Keratinocyte (primary cell): Measurements from ENCODE around the gene NMT1. TPM values are rescaled to one million over a fixed set of nuclear protein-coding genes. Genes with fewer than 3 reads are reported as not detected.

ENCODE experiments used
- DNase-seq: peaks from one replicate; pipeline ENCODE4 v3.0.0-alpha.2; 2011; ENCODE audit warnings: low read depth, missing footprints, low spot score
- FAIRE-seq: peaks from 2 replicates; lab custom pipeline; 2011; peaks lifted over from hg19 to GRCh38; lab: Jason Lieb, UNC
- H2AFZ ChIP-seq: 2 replicates; pipeline ENCODE4 v1.6.0; 2012; ENCODE audit warnings: low read length, control low read depth, inconsistent platforms; ENCODE audit not compliant: control insufficient read depth
- H3K27ac ChIP-seq: 2 replicates; pipeline ENCODE4 v1.5.1; 2011; ENCODE audit warnings: low read length; ENCODE audit not compliant: control insufficient read depth, insufficient read depth
- H3K27me3 ChIP-seq: 3 replicates; pipeline ENCODE4 v1.6.0; 2011; ENCODE audit warnings: low read length; ENCODE audit not compliant: control insufficient read depth, insufficient read depth; ENCODE audit errors: extremely low read depth
- H3K36me3 ChIP-seq, 2 experiments: 2 replicates in 1 of 2; 3 replicates in 1 of 2; pipeline ENCODE4 v1.5.1; 2011; ENCODE audit warnings: low read length in 2 of 2, mild to moderate bottlenecking in 1 of 2; ENCODE audit not compliant: control insufficient read depth in 2 of 2, insufficient read depth in 2 of 2; ENCODE audit errors: extremely low read depth in 1 of 2
- H3K4me1 ChIP-seq: 3 replicates; pipeline ENCODE4 v1.5.1; 2011; ENCODE audit warnings: low read length; ENCODE audit not compliant: control insufficient read depth, insufficient read depth; ENCODE audit errors: extremely low read depth
- H3K4me2 ChIP-seq: 3 replicates; pipeline ENCODE4 v1.6.0; 2011; ENCODE audit warnings: low read depth, low read length; ENCODE audit not compliant: control insufficient read depth, insufficient read depth; ENCODE audit errors: extremely low read depth
- H3K4me3 ChIP-seq, 3 experiments: fragments of 200-600 bp in 1 of 3; sonication (generic) in 1 of 3; 2 replicates in 2 of 3; 3 replicates in 1 of 3; pipeline ENCODE4 v1.5.1; 2011 to 2016; ENCODE audit warnings: low read length in 3 of 3, mild to moderate bottlenecking in 3 of 3, control low read depth in 2 of 3, inconsistent platforms in 1 of 3, low read depth in 1 of 3, mixed read lengths in 1 of 3, mixed run types in 1 of 3, moderate library complexity in 1 of 3; ENCODE audit not compliant: control insufficient read depth in 2 of 3, insufficient read depth in 2 of 3; ENCODE audit errors: extremely low read depth in 1 of 3
- H3K79me2 ChIP-seq: 2 replicates; pipeline ENCODE4 v1.6.0; 2012; ENCODE audit warnings: low read length; ENCODE audit not compliant: control insufficient read depth, insufficient read depth
- H3K9ac ChIP-seq: 3 replicates; pipeline ENCODE4 v1.6.0; 2011; ENCODE audit warnings: low read length; ENCODE audit not compliant: control insufficient read depth, insufficient read depth; ENCODE audit errors: extremely low read depth
- H3K9me1 ChIP-seq: 3 replicates; pipeline ENCODE4 v1.6.0; 2011; ENCODE audit warnings: low read length; ENCODE audit not compliant: control insufficient read depth, insufficient read depth; ENCODE audit errors: extremely low read depth
- H3K9me3 ChIP-seq: 2 replicates; pipeline ENCODE4 v1.5.1; 2012; ENCODE audit warnings: low read depth, low read length; ENCODE audit not compliant: control insufficient read depth
- H4K20me1 ChIP-seq: 3 replicates; pipeline ENCODE4 v1.6.0; 2011; ENCODE audit warnings: low read length; ENCODE audit not compliant: control insufficient read depth, insufficient read depth; ENCODE audit errors: extremely low read depth
- EZH2 ChIP-seq: IDR thresholded peaks from one replicate; pipeline ENCODE4 v1.6.1; 2012; ENCODE audit warnings: inconsistent platforms, mild to moderate bottlenecking, low read length, moderate library complexity
- dilution Hi-C: fragments of 300-500 bp; cut with MboI; formaldehyde crosslinking; loops from one replicate; pipeline ENCODE4 v1.7.0; 2020; ENCODE audit warnings: low sequenced_read_pairs; ENCODE audit not compliant: extremely low pct_ligation_motif_present
- polyA plus RNA-seq, 5 experiments: library from polyadenylated mRNA; depleted of rRNA in 3 of 5; stranded (reverse) in 3 of 5; stranded (forward) in 1 of 5; unstranded in 1 of 5; fragments of >200 nt; gene quantifications; 1 replicate in 1 of 5; 2 replicates in 3 of 5; 3 replicates in 1 of 5; pipeline versions ENCODE4 v1.2.1 to v1.2.3, GENCODE V29; 2011 to 2012; ENCODE audit warnings: missing spikeins in 2 of 5, low read depth in 1 of 5, low replicate concordance in 1 of 5
- TF ChIP-seq, protein P1 (sequence below), 3 experiments: IDR thresholded peaks in 1 of 3; conservative IDR thresholded peaks in 1 of 3; optimal IDR thresholded peaks in 1 of 3; 2 replicates in 2 of 3; 3 replicates in 1 of 3; pipeline versions ENCODE3 to v1.5.1; 2011; ENCODE audit warnings: low read length in 3 of 3, mild to moderate bottlenecking in 3 of 3, moderate library complexity in 2 of 3, control low read depth in 1 of 3, inconsistent platforms in 1 of 3; ENCODE audit not compliant: insufficient read depth in 2 of 3; ENCODE audit errors: extremely low read depth in 1 of 3

The NMT1 gene
- polyA plus RNA-seq, 1 donor (not counting 4 experiments of a cell fraction or from before 2014, with no cell fraction given), result 101 TPM

GRCh38 chr17:45070809-45071208 lies 9.7 kb downstream of the NMT1 start:
- Histone ChIP-seq H3K79me2 (peaks cover 84% of the 10 kb centered on the region), H3K4me1 (peaks cover 11% of the 10 kb centered on the region), H3K4me2 (peak overlapping the region; percentile 36), H3K27me3 (no peaks in the 10 kb centered on the region), H2AFZ (no peak overlapping the region), H3K36me3 (peaks cover 6 to 7% of the 10 kb centered on the region in 2 experiments), H3K27ac (peak overlapping the region; percentile 47), H3K9me1 (peaks cover 6% of the 10 kb centered on the region), H4K20me1 (peaks cover 3% of the 10 kb centered on the region), H3K4me3 (no peak overlapping the region), H3K9me3 (no peaks in the 10 kb centered on the region), H3K9ac (no peak overlapping the region)
- TF ChIP-seq, protein P1, sequence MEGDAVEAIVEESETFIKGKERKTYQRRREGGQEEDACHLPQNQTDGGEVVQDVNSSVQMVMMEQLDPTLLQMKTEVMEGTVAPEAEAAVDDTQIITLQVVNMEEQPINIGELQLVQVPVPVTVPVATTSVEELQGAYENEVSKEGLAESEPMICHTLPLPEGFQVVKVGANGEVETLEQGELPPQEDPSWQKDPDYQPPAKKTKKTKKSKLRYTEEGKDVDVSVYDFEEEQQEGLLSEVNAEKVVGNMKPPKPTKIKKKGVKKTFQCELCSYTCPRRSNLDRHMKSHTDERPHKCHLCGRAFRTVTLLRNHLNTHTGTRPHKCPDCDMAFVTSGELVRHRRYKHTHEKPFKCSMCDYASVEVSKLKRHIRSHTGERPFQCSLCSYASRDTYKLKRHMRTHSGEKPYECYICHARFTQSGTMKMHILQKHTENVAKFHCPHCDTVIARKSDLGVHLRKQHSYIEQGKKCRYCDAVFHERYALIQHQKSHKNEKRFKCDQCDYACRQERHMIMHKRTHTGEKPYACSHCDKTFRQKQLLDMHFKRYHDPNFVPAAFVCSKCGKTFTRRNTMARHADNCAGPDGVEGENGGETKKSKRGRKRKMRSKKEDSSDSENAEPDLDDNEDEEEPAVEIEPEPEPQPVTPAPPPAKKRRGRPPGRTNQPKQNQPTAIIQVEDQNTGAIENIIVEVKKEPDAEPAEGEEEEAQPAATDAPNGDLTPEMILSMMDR (optimal IDR thresholded peaks at IDR 0.05 in 1 of 3, IDR thresholded peaks at IDR 0.05 in 1 of 3, conservative IDR thresholded peaks at IDR 0.05 in 1 of 3; ENCODE audit: extremely low read depth in 1 of 3, insufficient read depth in 2 of 3, low read length in 3 of 3), result no peak
- TF ChIP-seq EZH2, result no peak
- dilution Hi-C loops, result no loop called here
- FAIRE-seq (peak; percentile 9), DNase-seq (no peak)

DNA sequence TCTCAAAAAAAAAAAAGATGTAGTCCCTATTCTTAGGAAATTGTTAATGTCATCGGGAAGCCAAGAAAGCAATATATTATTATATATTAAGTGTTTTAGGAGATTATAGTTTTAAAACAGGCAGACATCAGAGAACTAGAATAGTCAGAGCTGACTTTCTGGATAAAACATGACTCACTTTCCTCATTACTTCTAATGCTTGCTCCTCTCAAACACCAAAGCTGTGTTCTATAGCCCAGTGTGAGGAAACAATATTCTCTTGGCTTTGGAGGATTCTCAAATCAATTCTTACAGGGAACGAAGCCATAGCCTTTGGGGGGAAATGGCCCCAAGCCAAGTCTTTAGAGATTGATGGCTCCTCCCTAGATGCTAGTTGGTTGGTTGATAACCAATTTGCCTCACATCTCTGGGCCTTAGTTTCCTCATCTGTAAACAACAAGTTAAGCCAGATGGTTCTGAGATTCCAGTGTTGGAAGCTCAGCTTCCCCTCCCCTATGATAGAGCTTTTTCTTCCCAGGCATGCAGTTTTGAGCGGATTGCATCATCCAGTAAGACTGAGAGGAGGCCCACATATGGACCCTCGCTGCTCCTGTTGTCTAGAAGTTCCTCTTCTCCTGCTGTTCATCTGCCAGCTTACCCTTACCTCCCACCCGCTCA lies 12.4 kb downstream of the NMT1 start:
- Histone ChIP-seq H3K9me3 (no peaks in the 10 kb centered on the region), H3K27me3 (no peaks in the 10 kb centered on the region), H3K9me1 (peaks cover 6% of the 10 kb centered on the region), H3K4me1 (peaks cover 23% of the 10 kb centered on the region), H3K4me2 (no peak overlapping the region), H3K79me2 (peaks cover 80% of the 10 kb centered on the region), H3K4me3 (no peak overlapping the region), H3K36me3 (peaks cover 4 to 9% of the 10 kb centered on the region in 2 experiments), H3K9ac (no peak overlapping the region), H2AFZ (no peak overlapping the region), H4K20me1 (peaks cover 7% of the 10 kb centered on the region), H3K27ac (peak overlapping the region; percentile 38)
- dilution Hi-C loops, result no loop called here
- DNase-seq (no peak), FAIRE-seq (no peak)
- TF ChIP-seq, protein P1 (optimal IDR thresholded peaks at IDR 0.05 in 1 of 3, IDR thresholded peaks at IDR 0.05 in 1 of 3, conservative IDR thresholded peaks at IDR 0.05 in 1 of 3; ENCODE audit: extremely low read depth in 1 of 3, insufficient read depth in 2 of 3, low read length in 3 of 3), result no peak
- TF ChIP-seq EZH2, result no peak
